RWPE2 (cell line): ENCODE data around the gene RPL38.

Experiments
- ATAC-seq: fragments of 200-7000 bp; cut with Tn5 transposase; 3 replicates; pipeline ENCODE4 v1.9.1; 2021; ENCODE audit warnings: low read depth
- DNase-seq: peaks from one replicate; pipeline ENCODE4 v3.0.0-alpha.2; 2020; ENCODE audit warnings: low spot score
- H3K27ac ChIP-seq: fragments of 450-650 bp; 2 replicates; pipeline ENCODE4 v1.5.1; 2017; ENCODE audit warnings: mild to moderate bottlenecking; ENCODE audit not compliant: poor library complexity, severe bottlenecking
- H3K27me3 ChIP-seq: fragments of 250-450 bp; sonication (Bioruptor Pico); 2 replicates; pipeline ENCODE4 v1.5.1; 2021; ENCODE audit warnings: mild to moderate bottlenecking, moderate library complexity; ENCODE audit not compliant: insufficient read depth, poor library complexity, severe bottlenecking
- H3K36me3 ChIP-seq: fragments of 250-450 bp; sonication (Bioruptor Pico); 2 replicates; pipeline ENCODE4 v1.5.1; 2020; ENCODE audit warnings: low read depth, mild to moderate bottlenecking, moderate library complexity
- H3K4me1 ChIP-seq: fragments of 250-450 bp; sonication (Bioruptor Pico); 2 replicates; pipeline ENCODE4 v1.5.1; 2021; ENCODE audit warnings: mild to moderate bottlenecking, moderate library complexity; ENCODE audit not compliant: insufficient read depth, poor library complexity, severe bottlenecking
- H3K4me3 ChIP-seq: fragments of 250-450 bp; sonication (Bioruptor Pico); 2 replicates; pipeline ENCODE4 v1.5.1; 2021; ENCODE audit warnings: mild to moderate bottlenecking, moderate library complexity; ENCODE audit not compliant: severe bottlenecking
- H3K9me3 ChIP-seq: fragments of 250-450 bp; sonication (Bioruptor Pico); 2 replicates; pipeline ENCODE4 v1.5.1; 2021; ENCODE audit warnings: mild to moderate bottlenecking, moderate library complexity; ENCODE audit not compliant: severe bottlenecking
- CTCF ChIP-seq: fragments of 450-650 bp; IDR thresholded peaks from one replicate; pipeline ENCODE4 v1.5.1; 2017; ENCODE audit warnings: mild to moderate bottlenecking, moderate library complexity; ENCODE audit not compliant: poor library complexity, severe bottlenecking

RPL38 gene

GRCh38 chr17:74196541-74197317 lies 6.7 kb upstream of the RPL38 start:
- no peak for TF ChIP-seq CTCF
- Histone ChIP-seq H3K4me3 (no peak overlapping the region), H3K27me3 (peaks cover 3% of the 10 kb centered on the region), H3K4me1 (no peaks in the 10 kb centered on the region), H3K27ac (no peak overlapping the region), H3K36me3 (no peaks in the 10 kb centered on the region), H3K9me3 (no peaks in the 10 kb centered on the region)
- DNase-seq (no peak), ATAC-seq (no peak)

- Histone ChIP-seq H3K27me3 (peaks cover 10% of the 10 kb centered on the region), H3K4me3 (no peak overlapping the region), H3K4me1 (no peaks in the 10 kb centered on the region), H3K27ac (no peak overlapping the region), H3K9me3 (no peaks in the 10 kb centered on the region), H3K36me3 (no peaks in the 10 kb centered on the region)
- ATAC-seq (no peak), DNase-seq (no peak)
- no peak for TF ChIP-seq CTCF
Observed at GRCh38 chr17:74197801-74198200, 5.7 kb upstream of the RPL38 start.

GRCh38 chr17:74198694-74199093 lies 4.8 kb upstream of the RPL38 start:
- no peak for TF ChIP-seq CTCF
- ATAC-seq (no peak), DNase-seq (no peak)
- H3K27me3 ChIP-seq = peaks cover 10% of the 10 kb centered on the region
- no peak overlapping the region for H3K27ac ChIP-seq
- no peak overlapping the region for H3K4me3 ChIP-seq
- no peaks in the 10 kb centered on the region for H3K4me1 ChIP-seq
- peaks cover under 1% of the 10 kb centered on the region for H3K36me3 ChIP-seq
- no peaks in the 10 kb centered on the region for H3K9me3 ChIP-seq

- TF ChIP-seq CTCF = peak; percentile 94
- DNase-seq (no peak), ATAC-seq (peak; percentile 63)
- Histone ChIP-seq H3K9me3 (no peaks in the 10 kb centered on the region), H3K36me3 (peaks cover 8% of the 10 kb centered on the region), H3K4me3 (no peak overlapping the region), H3K27ac (no peak overlapping the region), H3K27me3 (peaks cover 10% of the 10 kb centered on the region), H3K4me1 (no peaks in the 10 kb centered on the region)
Observed at GRCh38 chr17:74199306-74200092, 4.0 kb upstream of the RPL38 start.
